ENCODE data around the gene BABAM2. TPM values are rescaled to one million over a fixed set of nuclear protein-coding genes. Genes with fewer than 3 reads are reported as not detected.
A peak's percentile ranks its signal among the peaks of the same experiment; 100 is the strongest.
"Not testable (repeated sequence)": the region's sequence is repeated elsewhere in the genome, so short reads cannot be mapped to it uniquely, and the experiment has no call there.

Gene BABAM2
- total RNA-seq, 1 experiment from 2014 or later, result 57.6 TPM

DNA sequence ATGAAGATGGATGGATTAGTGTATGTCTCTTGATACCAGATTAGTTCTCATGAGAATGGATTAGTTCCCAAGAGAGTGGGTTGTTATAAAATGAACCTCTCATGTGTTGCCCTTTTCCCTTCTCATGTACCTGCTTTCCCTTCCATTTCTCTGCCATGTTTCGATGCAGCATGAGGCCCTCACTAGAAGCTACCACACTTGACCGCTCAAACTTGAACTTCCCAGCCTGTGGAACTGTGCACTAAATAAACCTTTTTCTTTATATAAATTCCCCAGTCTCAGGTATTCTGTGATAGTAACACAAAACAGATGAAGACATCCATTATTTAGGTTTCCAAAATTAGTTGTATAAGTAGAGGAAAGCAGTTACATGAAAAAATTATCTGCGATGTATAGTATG is 73.5 kb downstream of the BABAM2 start:
- DNase-seq (ENCODE audit: unreplicated experiment), result no peak
- peaks cover 8% of the 10 kb centered on the region for H3K36me3 Mint-ChIP-seq (ENCODE audit: insufficient read depth, unreplicated experiment)
- intact Hi-C loops (cut with micrococcal nuclease), result no loop called here
- ChIA-PET CTCF (no interaction called here), POLR2A (interaction anchor here (1.0 to 2.6 kb wide), 3 partner anchors 18 to 429 kb away, joined by 4 to 8 read pairs (median 4); partner anchors contain the start of gene FOSL2)
- TF ChIP-seq, protein P1, sequence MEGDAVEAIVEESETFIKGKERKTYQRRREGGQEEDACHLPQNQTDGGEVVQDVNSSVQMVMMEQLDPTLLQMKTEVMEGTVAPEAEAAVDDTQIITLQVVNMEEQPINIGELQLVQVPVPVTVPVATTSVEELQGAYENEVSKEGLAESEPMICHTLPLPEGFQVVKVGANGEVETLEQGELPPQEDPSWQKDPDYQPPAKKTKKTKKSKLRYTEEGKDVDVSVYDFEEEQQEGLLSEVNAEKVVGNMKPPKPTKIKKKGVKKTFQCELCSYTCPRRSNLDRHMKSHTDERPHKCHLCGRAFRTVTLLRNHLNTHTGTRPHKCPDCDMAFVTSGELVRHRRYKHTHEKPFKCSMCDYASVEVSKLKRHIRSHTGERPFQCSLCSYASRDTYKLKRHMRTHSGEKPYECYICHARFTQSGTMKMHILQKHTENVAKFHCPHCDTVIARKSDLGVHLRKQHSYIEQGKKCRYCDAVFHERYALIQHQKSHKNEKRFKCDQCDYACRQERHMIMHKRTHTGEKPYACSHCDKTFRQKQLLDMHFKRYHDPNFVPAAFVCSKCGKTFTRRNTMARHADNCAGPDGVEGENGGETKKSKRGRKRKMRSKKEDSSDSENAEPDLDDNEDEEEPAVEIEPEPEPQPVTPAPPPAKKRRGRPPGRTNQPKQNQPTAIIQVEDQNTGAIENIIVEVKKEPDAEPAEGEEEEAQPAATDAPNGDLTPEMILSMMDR (IDR thresholded peaks at IDR 0.05; ENCODE audit: unreplicated experiment), result no peak
- H3K4me3 Mint-ChIP-seq (ENCODE audit: unreplicated experiment), result no peak overlapping the region
- H3K9me3 Mint-ChIP-seq (ENCODE audit: unreplicated experiment), result peaks cover 3% of the 10 kb centered on the region
- H3K27me3 Mint-ChIP-seq (ENCODE audit: insufficient read depth, unreplicated experiment), result no peaks in the 10 kb centered on the region
- H3K27ac Mint-ChIP-seq (ENCODE audit: low read depth, unreplicated experiment), result no peak overlapping the region
- peaks cover 45% of the 10 kb centered on the region for H3K4me1 Mint-ChIP-seq (ENCODE audit: insufficient read depth, unreplicated experiment)
- BruUV-seq (replicated peaks), result no TSS peak

DNA sequence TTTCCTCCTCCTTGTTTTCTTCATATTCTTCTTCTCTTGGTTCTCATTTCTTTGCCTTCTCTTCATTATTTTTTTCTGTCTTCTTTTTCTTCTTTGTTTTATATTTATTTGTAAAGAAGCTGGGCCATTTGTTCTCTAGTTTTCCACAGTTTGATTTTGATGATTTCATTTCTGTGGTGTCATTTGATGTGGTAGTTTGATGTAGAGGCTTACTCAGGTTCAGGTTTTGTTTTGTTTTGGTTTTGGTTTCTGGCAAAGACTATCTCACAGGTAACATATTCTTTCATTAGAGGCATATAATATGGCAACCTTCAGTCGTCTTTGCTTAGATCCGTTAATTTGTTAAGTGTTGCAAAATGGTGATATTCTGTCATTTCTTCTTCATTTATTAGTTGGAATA is 75.3 kb downstream of the BABAM2 start:
- intact Hi-C loops (cut with micrococcal nuclease), result no loop called here
- Mint-ChIP-seq H3K4me3 (ENCODE audit: unreplicated experiment) (no peak overlapping the region), H3K4me1 (ENCODE audit: insufficient read depth, unreplicated experiment) (peaks cover 27% of the 10 kb centered on the region), H3K9me3 (ENCODE audit: unreplicated experiment) (peaks cover 8% of the 10 kb centered on the region), H3K36me3 (ENCODE audit: insufficient read depth, unreplicated experiment) (peaks cover 13% of the 10 kb centered on the region), H3K27me3 (ENCODE audit: insufficient read depth, unreplicated experiment) (no peaks in the 10 kb centered on the region), H3K27ac (ENCODE audit: low read depth, unreplicated experiment) (peak overlapping the region; percentile 4)
- ChIA-PET POLR2A (interaction anchor here (0.7 to 0.9 kb wide), 4 partner anchors 8 to 219 kb away, joined by 3 to 4 read pairs (median 4); no protein-coding TSS in a partner anchor), CTCF (interaction anchor here (0.9 kb wide), 1 partner anchor 262 kb away, joined by 3 read pairs; no protein-coding TSS in a partner anchor)
- no TSS peak for BruUV-seq (replicated peaks)
- TF ChIP-seq, protein P1 (IDR thresholded peaks at IDR 0.05; ENCODE audit: unreplicated experiment), result no peak
- DNase-seq (ENCODE audit: unreplicated experiment), result no peak

DNA sequence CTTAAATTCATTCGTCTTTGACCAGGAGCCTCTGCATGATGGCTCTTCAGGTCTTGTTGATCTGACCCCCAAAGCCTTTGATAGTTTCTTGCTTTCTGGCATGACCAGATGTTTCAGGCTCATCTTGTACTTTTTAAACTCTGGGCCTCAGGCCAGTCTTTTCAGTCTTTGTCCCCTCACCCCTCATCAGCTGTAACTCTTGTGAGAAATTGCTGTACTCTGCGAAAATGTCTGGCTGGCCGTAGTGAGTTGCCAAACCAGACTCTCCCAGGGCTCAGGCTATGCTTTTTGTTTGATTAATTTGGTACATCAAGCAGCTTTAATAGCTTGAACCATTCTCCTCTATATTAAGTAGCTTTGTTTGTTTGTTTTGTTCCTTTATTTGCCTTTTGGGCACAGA is 75.9 kb downstream of the BABAM2 start:
- no TSS peak for BruUV-seq (replicated peaks)
- intact Hi-C loops (cut with micrococcal nuclease), result no loop called here
- Mint-ChIP-seq H3K27me3 (ENCODE audit: insufficient read depth, unreplicated experiment) (no peaks in the 10 kb centered on the region), H3K36me3 (ENCODE audit: insufficient read depth, unreplicated experiment) (peaks cover 13% of the 10 kb centered on the region), H3K27ac (ENCODE audit: low read depth, unreplicated experiment) (peak overlapping the region; percentile 91), H3K4me3 (ENCODE audit: unreplicated experiment) (no peak overlapping the region), H3K4me1 (ENCODE audit: insufficient read depth, unreplicated experiment) (peaks cover 22% of the 10 kb centered on the region), H3K9me3 (ENCODE audit: unreplicated experiment) (peaks cover 8% of the 10 kb centered on the region)
- DNase-seq (ENCODE audit: unreplicated experiment), result no peak
- TF ChIP-seq, protein P1 (IDR thresholded peaks at IDR 0.05; ENCODE audit: unreplicated experiment), result no peak
- POLR2A ChIA-PET, result interaction anchor here (0.9 to 1.0 kb wide), 2 partner anchors 11 to 219 kb away, joined by 3 to 5 read pairs; no protein-coding TSS in a partner anchor
- CTCF ChIA-PET, result interaction anchor here (0.6 to 0.7 kb wide), 2 partner anchors 162 to 435 kb away, joined by 3 read pairs; no protein-coding TSS in a partner anchor

DNA sequence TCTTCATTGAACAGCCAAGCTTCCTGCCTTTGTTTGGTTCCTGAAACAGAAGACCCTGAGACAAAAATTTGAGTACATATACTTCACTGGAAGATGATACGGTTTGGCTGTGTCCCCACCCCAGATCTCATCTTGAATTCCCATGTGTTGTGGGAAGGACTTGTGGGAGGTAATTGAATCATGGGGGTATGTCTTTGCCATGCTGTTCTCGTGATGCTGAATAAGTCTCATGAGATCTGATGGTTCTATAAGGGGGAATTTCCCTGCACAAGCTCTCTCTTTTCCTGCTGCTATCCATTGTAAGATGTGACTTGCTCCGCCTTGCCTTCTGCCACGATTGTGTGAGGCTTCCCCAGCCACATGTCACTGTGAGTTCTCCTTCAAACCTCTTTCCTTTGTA is 76.5 kb downstream of the BABAM2 start:
- TF ChIP-seq, protein P1 (IDR thresholded peaks at IDR 0.05; ENCODE audit: unreplicated experiment), result no peak
- intact Hi-C loops (cut with micrococcal nuclease), result no loop called here
- peaks cover 8% of the 10 kb centered on the region for H3K9me3 Mint-ChIP-seq (ENCODE audit: unreplicated experiment)
- DNase-seq (ENCODE audit: unreplicated experiment), result no peak
- H3K36me3 Mint-ChIP-seq (ENCODE audit: insufficient read depth, unreplicated experiment), result peaks cover 13% of the 10 kb centered on the region
- H3K27me3 Mint-ChIP-seq (ENCODE audit: insufficient read depth, unreplicated experiment), result no peaks in the 10 kb centered on the region
- H3K4me1 Mint-ChIP-seq (ENCODE audit: insufficient read depth, unreplicated experiment), result peaks cover 22% of the 10 kb centered on the region
- CTCF ChIA-PET, result interaction anchor here (0.7 kb wide), 1 partner anchor 163 kb away, joined by 3 read pairs; no protein-coding TSS in a partner anchor
- no peak overlapping the region for H3K4me3 Mint-ChIP-seq (ENCODE audit: unreplicated experiment)
- POLR2A ChIA-PET, result interaction anchor here (1.0 kb wide), 1 partner anchor 11 kb away, joined by 5 read pairs; no protein-coding TSS in a partner anchor
- no TSS peak for BruUV-seq (replicated peaks)
- peak overlapping the region; percentile 91 for H3K27ac Mint-ChIP-seq (ENCODE audit: low read depth, unreplicated experiment)

DNA sequence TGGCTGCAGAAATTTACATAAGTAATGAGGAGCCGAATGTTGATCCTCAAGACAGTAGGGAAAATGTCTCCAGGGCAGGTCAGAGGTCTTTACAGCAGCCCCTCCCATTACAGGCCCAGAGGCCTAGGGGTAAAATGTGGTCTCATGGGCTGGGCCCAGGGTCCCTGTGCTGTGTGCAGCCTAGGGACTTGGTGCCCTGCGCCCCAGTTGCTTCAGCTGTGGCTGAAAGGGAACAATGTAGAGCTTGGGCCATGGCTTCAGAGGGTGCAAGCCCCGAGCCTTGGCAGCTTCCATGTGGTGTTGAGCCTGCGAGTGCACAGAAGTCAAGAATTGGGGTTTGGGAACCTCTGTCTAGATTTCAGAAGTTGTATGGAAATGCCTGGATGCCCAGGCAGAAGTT is 77.5 kb downstream of the BABAM2 start:
- BruUV-seq (replicated peaks); H3K27me3 Mint-ChIP-seq (ENCODE audit: insufficient read depth, unreplicated experiment); intact Hi-C loops (cut with micrococcal nuclease); POLR2A ChIA-PET; H3K9me3 Mint-ChIP-seq (ENCODE audit: unreplicated experiment); CTCF ChIA-PET; DNase-seq (ENCODE audit: unreplicated experiment); H3K27ac Mint-ChIP-seq (ENCODE audit: low read depth, unreplicated experiment); H3K4me3 Mint-ChIP-seq (ENCODE audit: unreplicated experiment): not testable (repeated sequence)
- peaks cover 13% of the 10 kb centered on the region for H3K36me3 Mint-ChIP-seq (ENCODE audit: insufficient read depth, unreplicated experiment)
- H3K4me1 Mint-ChIP-seq (ENCODE audit: insufficient read depth, unreplicated experiment), result peaks cover 22% of the 10 kb centered on the region

DNA sequence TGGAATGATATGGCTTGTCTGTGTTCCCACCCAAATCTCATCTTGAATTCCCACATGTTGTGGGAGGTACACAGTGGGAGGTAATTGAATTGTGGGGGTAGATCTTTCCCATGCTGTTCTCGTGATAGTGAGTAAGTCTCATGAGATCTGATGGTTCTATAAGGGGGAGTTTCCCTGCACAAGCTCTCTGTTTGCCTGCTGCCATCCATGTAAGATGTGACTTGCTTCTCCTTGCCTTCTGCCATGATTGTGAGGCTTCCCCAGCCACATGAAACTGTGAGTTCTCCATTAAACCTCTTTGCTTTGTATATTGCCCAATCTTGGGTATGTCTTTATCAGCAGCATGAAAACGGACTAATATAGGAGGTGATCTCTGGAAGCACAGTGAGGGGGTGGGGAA is 78.4 kb downstream of the BABAM2 start:
- intact Hi-C loops (cut with micrococcal nuclease); H3K27ac Mint-ChIP-seq (ENCODE audit: low read depth, unreplicated experiment); H3K9me3 Mint-ChIP-seq (ENCODE audit: unreplicated experiment); DNase-seq (ENCODE audit: unreplicated experiment); H3K4me3 Mint-ChIP-seq (ENCODE audit: unreplicated experiment); H3K27me3 Mint-ChIP-seq (ENCODE audit: insufficient read depth, unreplicated experiment); H3K36me3 Mint-ChIP-seq (ENCODE audit: insufficient read depth, unreplicated experiment); BruUV-seq (replicated peaks): not testable (repeated sequence)
- CTCF ChIA-PET, result interaction anchor here (0.6 kb wide), 1 partner anchor 286 kb away, joined by 3 read pairs; no protein-coding TSS in a partner anchor
- POLR2A ChIA-PET, result interaction anchor here (0.6 to 0.9 kb wide), 3 partner anchors 12 to 432 kb away, joined by 3 to 4 read pairs (median 4); no protein-coding TSS in a partner anchor
- peaks cover 27% of the 10 kb centered on the region for H3K4me1 Mint-ChIP-seq (ENCODE audit: insufficient read depth, unreplicated experiment)

Data from MCF 10A (cell line).